GM20431 (cell line): ENCODE measurements around the gene TBC1D2B.
"Not testable (repeated sequence)": the region's sequence is repeated elsewhere in the genome, so short reads cannot be mapped to it uniquely, and the experiment has no call there.

ENCODE experiments used
- in situ Hi-C: fragments of 300-500 bp; cut with MseI, MboI; formaldehyde crosslinking; loops from one replicate; pipeline ENCODE4 v1.15.0; 2020; ENCODE audit warnings: low sequenced_read_pairs; ENCODE audit not compliant: unreplicated experiment

TBC1D2B gene

GRCh38 chr15:77980674-77981073 lies 96.8 kb downstream of the TBC1D2B start:
- in situ Hi-C loops, result not testable (repeated sequence)

GRCh38 chr15:77980098-77980497 lies 97.4 kb downstream of the TBC1D2B start:
- in situ Hi-C loops, result no loop called here

DNA sequence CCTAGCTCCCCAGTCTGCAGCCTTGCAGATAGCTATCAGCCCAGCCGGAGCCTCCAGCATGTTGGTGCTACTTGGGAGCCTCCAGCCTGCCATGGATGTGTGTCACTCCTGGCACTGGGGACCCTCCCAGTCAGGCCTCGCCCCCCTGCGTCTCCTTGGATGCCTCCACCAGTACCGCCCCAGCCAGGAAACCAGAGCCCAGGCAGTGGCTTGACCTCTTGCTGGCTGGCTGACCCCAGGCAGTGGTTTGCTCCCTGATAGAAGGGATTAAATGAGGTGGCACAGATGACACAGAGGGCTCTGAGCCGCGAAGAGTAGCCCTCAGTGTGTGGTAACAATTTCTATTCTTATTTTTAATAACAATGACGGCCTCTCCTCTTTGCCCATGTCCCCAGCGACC lies 98.4 kb downstream of the TBC1D2B start:
- in situ Hi-C loops, result not testable (repeated sequence)

GRCh38 chr15:77978759-77979145 lies 98.8 kb downstream of the TBC1D2B start:
- in situ Hi-C loops, result not testable (repeated sequence)

GRCh38 chr15:77977903-77978758 lies 99.4 kb downstream of the TBC1D2B start:
- in situ Hi-C loops, result not testable (repeated sequence)

- in situ Hi-C loops, result not testable (repeated sequence)
These were observed 100.6 kb downstream of the TBC1D2B start for GRCh38 chr15:77976760-77977525.

DNA sequence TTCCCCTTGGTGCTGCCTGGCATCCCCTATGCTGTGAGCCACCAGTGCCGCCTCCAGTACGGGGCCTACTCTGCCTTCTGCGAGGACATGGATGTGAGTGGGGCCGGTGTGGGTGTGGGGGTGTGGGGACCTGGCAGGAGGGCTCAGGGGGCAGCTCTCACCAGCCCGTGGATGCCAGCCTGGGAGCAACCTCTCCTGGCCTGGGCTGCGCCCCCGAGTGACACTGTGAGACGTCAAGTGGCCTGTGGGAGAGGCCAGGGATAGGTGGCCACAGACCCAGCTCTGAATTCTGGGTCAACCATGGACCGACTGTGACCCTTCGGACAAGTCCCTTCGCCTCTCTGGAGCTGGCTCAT lies 101.4 kb downstream of the TBC1D2B start:
- in situ Hi-C loops, result not testable (repeated sequence)

DNA sequence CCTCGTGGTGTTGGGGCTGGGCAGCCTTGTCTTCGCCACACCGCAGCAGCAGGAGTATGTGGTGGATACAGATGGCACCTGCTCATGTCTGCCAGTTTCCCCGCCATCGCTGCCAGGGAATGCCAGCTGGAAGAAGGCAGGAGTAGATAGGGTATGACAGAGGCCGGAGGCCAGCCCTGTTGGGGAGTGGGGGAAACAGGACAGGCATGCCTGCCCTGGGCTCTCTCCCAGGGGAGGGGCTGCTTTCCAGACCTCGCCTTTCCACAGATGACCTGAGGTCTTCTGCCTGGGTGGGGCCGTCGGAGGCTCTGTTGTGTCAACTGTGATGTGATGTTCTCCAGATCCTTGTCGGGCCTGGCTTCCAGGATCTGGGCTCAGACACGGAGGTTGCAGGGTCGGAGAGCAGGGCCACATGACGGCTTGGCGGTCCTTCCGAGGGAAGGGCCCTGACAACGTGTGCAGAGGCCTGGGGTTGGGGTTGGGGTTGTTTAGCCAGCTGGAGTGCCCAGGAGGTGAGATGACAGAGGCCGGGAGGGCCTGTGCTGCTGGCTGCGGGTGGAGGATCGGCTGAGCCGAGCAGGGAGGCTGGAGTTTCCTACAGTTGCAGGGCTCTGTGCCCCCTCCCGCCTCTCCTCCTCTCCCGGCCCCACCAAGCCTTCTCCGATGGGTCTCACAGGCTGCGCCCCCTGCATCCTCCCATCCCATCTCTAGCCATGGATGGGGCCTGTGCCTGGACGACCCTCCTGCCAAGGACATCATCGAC lies 102.0 kb downstream of the TBC1D2B start:
- in situ Hi-C loops, result no loop called here

- in situ Hi-C loops, result loop anchor here (25.0 kb wide), 1 partner anchor 263 kb away; the partner anchor contains the start of gene ACSBG1
These were observed 102.8 kb downstream of the TBC1D2B start for GRCh38 chr15:77974416-77975331.

DNA sequence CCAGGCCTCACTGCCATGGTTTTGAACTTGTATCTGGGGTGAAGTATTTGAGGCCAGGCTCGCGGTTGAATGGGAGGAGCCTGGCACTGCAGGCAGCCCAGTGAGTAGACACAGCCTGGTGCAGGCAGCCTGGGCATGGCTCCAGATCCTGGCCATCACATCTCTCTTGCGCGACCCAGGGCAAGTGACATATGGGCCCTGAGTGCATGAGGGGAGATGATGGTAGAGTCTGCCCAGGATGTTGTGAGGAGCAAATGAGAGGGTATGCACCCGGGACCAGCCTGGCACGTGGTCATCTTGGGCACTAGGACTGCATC lies 103.5 kb downstream of the TBC1D2B start:
- in situ Hi-C loops, result loop anchor here (25.0 kb wide), 1 partner anchor 263 kb away; the partner anchor contains the start of gene ACSBG1

DNA sequence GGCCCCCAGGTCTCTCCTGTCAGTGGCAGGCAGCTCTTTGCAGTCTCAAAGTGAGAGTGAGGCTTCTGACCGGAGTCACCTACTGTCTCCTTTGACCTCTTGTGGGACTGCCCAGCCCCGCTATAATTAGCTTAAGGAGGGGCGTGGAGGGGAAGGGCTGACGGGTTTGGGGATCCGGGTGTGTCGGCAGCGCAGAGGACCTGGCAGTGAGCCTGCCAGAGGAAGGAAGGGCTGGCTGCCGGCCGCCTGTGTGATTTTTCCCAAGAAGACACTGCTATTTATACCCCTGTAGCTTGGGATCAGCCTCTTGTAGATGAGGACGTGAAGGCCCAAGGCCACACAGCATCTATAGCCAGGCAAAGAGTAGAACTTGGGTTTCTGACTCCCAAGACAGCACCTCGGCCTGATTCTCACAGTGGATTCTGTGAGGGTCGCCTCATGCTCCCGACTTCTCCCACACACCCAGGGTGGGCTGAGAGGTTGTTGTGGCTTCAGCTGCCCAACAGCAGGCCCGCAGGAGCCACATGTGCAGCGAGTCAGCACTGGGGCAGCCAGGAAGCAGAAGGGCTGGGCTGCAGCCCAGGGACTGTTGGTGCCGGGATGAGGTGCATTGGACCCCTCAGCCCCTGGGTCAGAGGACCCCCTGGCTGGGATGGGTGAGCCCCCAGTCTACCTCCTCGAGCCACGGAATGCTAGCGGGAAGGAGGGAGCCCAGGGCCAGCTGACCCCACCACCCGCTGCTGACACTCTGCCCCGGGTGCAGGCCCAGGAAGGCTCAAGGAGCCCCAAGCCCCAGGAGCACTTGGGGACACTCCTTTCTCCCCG lies 104.0 kb downstream of the TBC1D2B start:
- in situ Hi-C loops, result loop anchor here (25.0 kb wide), 1 partner anchor 264 kb away; the partner anchor contains the start of gene ACSBG1

DNA sequence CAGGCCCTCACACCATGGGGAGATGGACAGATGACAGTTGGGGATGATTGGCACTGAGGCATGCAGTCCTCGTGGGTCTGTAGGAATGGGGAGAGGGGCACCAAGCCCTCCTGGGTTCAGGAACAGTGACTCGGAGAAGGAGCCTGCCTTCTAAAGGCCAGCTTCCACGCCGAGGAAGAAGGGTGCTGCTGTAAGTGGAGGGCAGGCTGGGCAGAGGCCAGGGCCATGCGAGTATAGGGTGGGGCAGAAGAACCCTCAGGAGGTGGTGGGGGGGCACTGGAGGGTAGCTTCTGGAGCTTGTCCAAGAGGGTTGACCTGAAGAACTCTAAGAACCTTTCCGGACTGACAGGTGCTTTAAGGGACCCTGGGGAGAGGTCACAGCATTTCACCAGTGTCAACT lies 104.8 kb downstream of the TBC1D2B start:
- in situ Hi-C loops, result loop anchor here (25.0 kb wide), 1 partner anchor 265 kb away; the partner anchor contains the start of gene ACSBG1

- in situ Hi-C loops, result loop anchor here (25.0 kb wide), 1 partner anchor 265 kb away; the partner anchor contains the start of gene ACSBG1
These were observed 105.6 kb downstream of the TBC1D2B start for GRCh38 chr15:77971875-77972274.

DNA sequence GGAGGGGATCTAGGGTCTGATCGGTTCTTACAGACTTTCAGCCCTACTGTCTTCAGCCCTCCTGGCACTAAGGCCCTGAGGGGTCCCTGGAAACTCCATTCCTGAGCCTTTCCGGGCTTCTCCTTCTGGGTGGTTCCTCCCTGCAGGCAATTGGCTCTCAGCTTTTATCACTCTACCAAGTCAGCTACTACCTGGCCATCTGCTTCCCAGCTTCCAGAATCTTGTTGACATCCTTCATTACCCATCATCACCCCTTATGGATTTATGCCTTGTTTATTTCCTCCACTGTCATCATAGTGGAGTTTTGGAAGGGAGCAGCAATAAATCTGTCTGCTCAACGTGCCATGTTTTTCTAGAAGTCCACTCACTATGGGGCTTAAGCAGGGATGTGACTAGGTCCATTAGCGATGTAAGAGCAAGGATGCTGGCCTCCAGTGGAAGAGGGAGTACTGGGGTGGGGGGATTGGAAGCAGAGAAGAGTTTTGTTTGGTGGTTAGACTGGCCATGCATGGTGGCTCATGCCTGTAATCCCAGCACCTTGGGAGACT lies 106.6 kb downstream of the TBC1D2B start:
- in situ Hi-C loops, result loop anchor here (25.0 kb wide), 1 partner anchor 266 kb away; the partner anchor contains the start of gene ACSBG1

DNA sequence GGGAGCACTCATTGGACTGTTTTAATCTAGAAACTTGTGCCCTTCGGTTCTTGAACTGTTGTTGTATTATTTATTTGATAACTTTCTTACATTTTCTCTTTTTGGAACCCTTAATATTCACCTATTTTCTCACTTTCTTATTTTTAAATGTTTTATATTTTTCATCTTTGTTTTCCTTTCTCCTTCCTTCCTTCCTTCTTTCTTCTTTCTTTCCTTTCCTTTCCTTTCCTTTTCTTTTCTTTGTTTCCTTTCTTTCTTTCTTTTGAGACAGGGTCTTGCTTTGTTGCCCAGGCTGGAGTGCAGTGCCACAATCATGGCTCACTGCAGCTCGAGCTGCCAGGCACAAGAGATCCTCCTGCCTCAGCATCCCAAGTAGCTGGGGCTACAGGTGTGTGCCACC lies 108.5 kb downstream of the TBC1D2B start:
- in situ Hi-C loops, result loop anchor here (5.0 to 25.0 kb wide), 2 partner anchors 138 to 268 kb away; partner anchors contain the start of gene ACSBG1

GRCh38 chr15:77967798-77968197 lies 109.7 kb downstream of the TBC1D2B start:
- in situ Hi-C loops, result loop anchor here (5.0 to 25.0 kb wide), 2 partner anchors 140 to 270 kb away; partner anchors contain the start of gene ACSBG1

DNA sequence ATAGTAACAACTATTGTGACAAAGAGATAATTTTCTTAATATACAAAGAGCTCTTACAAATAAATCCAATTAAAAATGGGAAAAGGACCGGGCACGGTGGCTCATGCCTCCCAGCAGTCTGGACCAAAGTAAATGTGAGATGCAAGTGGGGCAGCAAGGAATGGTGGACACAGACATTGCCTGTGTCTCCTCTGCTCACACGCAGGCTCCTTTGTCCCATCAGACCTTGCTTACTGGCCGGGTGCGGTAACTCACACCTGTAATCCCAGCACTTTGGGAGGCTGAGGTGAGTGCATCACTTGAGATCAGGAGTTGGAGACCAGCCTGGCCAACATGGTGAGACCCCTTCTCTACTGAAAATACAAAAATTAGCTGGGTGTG lies 110.3 kb downstream of the TBC1D2B start:
- in situ Hi-C loops, result loop anchor here (5.0 to 25.0 kb wide), 2 partner anchors 140 to 270 kb away; partner anchors contain the start of gene ACSBG1
